ENCODE results near the gene TCF23. TPM values are rescaled to one million over a fixed set of nuclear protein-coding genes. Genes with fewer than 3 reads are reported as not detected.

The TCF23 gene
- total RNA-seq, 1 experiment from 2014 or later, result 0.03 TPM

GRCh38 chr2:27100036-27100435 lies 48.8 kb upstream of the TCF23 start:
- ChIA-PET POLR2A (no interaction called here), CTCF (interaction anchor here (0.5 kb wide), 1 partner anchor 62 kb away, joined by 3 read pairs; no protein-coding TSS in a partner anchor)
- TF ChIP-seq CTCF (IDR thresholded peaks at IDR 0.05) (no peak), TCF7L2 (IDR thresholded peaks at IDR 0.05; ENCODE audit: low read depth, low read length) (no peak), SIN3A (IDR thresholded peaks at IDR 0.05; ENCODE audit: borderline replicate concordance, insufficient read depth, low read depth, low read length) (no peak), POLR2AphosphoS5 (IDR thresholded peaks at IDR 0.05; ENCODE audit: low read depth, low read length) (no peak), REST (IDR thresholded peaks at IDR 0.05; ENCODE audit: insufficient read depth in 1 of 2, low read depth in 2 of 2, low read length in 1 of 2) (no peak)
- ATAC-seq (no peak), DNase-seq (ENCODE audit: low read depth, low spot score) (no peak)
- Histone ChIP-seq H3K9me3 (ENCODE audit: control insufficient read depth, insufficient read depth, low read depth, low read length) (no peaks in the 10 kb centered on the region), H3K36me3 (ENCODE audit: control insufficient read depth, insufficient read depth, low read length) (no peaks in the 10 kb centered on the region), H3K27me3 (ENCODE audit: control insufficient read depth, insufficient read depth, low read length) (no peaks in the 10 kb centered on the region), H3K4me3 (ENCODE audit: low read depth in 2 of 2, low read length in 2 of 2) (no peak overlapping the region), H3K4me1 (ENCODE audit: control insufficient read depth, insufficient read depth, low read length) (no peaks in the 10 kb centered on the region), H3K27ac (ENCODE audit: low read length) (no peak overlapping the region)
- intact Hi-C loops (cut with micrococcal nuclease; ENCODE audit: unreplicated experiment) (no loop called here), in situ Hi-C loops (cut with HindIII; ENCODE audit: low pct_unique_long_range_greater_than_20kb, low sequenced_read_pairs) (no loop called here)
- BruUV-seq (replicated peaks), result no TSS peak

- Histone ChIP-seq H3K27me3 (ENCODE audit: control insufficient read depth, insufficient read depth, low read length) (no peaks in the 10 kb centered on the region), H3K27ac (ENCODE audit: low read length) (no peak overlapping the region), H3K4me3 (ENCODE audit: low read depth in 2 of 2, low read length in 2 of 2) (no peak overlapping the region), H3K9me3 (ENCODE audit: control insufficient read depth, insufficient read depth, low read depth, low read length) (no peaks in the 10 kb centered on the region), H3K36me3 (ENCODE audit: control insufficient read depth, insufficient read depth, low read length) (no peaks in the 10 kb centered on the region), H3K4me1 (ENCODE audit: control insufficient read depth, insufficient read depth, low read length) (no peaks in the 10 kb centered on the region)
- no TSS peak for BruUV-seq (replicated peaks)
- CTCF ChIA-PET, result interaction anchor here (0.6 to 0.7 kb wide), 2 partner anchors 68 to 200 kb away, joined by 3 to 7 read pairs; no protein-coding TSS in a partner anchor
- POLR2A ChIA-PET, result no interaction called here
- intact Hi-C loops (cut with micrococcal nuclease; ENCODE audit: unreplicated experiment) (no loop called here), in situ Hi-C loops (cut with HindIII; ENCODE audit: low pct_unique_long_range_greater_than_20kb, low sequenced_read_pairs) (no loop called here)
- ATAC-seq, result no peak
- TF ChIP-seq TCF7L2 (IDR thresholded peaks at IDR 0.05; ENCODE audit: low read depth, low read length), result no peak
- no peak for TF ChIP-seq REST (IDR thresholded peaks at IDR 0.05; ENCODE audit: insufficient read depth in 1 of 2, low read depth in 2 of 2, low read length in 1 of 2)
- no peak for TF ChIP-seq SIN3A (IDR thresholded peaks at IDR 0.05; ENCODE audit: borderline replicate concordance, insufficient read depth, low read depth, low read length)
- no peak for TF ChIP-seq CTCF (IDR thresholded peaks at IDR 0.05)
- no peak for TF ChIP-seq POLR2AphosphoS5 (IDR thresholded peaks at IDR 0.05; ENCODE audit: low read depth, low read length)
- no peak for DNase-seq (ENCODE audit: low read depth, low spot score)
Observed at GRCh38 chr2:27102329-27102728, 46.5 kb upstream of the TCF23 start.
